ENCODE data around the gene C4orf33. TPM values are rescaled to one million over a fixed set of nuclear protein-coding genes. Genes with fewer than 3 reads are reported as not detected.

The C4orf33 gene
- total RNA-seq, 1 donor from 2014 or later: 8.4 TPM

- no peak overlapping the region for H3K27ac Mint-ChIP-seq (ENCODE audit: unreplicated experiment)
- no peak for DNase-seq (ENCODE audit: low read depth, low spot score)
- TF ChIP-seq CTCF (conservative IDR thresholded peaks at IDR 0.05): no peak
- H3K4me1 Mint-ChIP-seq: peaks cover 4% of the 10 kb centered on the region
- no peaks in the 10 kb centered on the region for H3K27me3 Mint-ChIP-seq (ENCODE audit: low read depth)
- no peaks in the 10 kb centered on the region for H3K36me3 Mint-ChIP-seq (ENCODE audit: low read depth)
- H3K9me3 Mint-ChIP-seq: no peaks in the 10 kb centered on the region
- no peak overlapping the region for H3K4me3 Mint-ChIP-seq
Measured at GRCh38 chr4:129149906-129150305, 54.0 kb downstream of the C4orf33 start.

GRCh38 chr4:129152350-129152749, 56.4 kb downstream of the C4orf33 start:
- Mint-ChIP-seq H3K27ac (ENCODE audit: unreplicated experiment) (no peak overlapping the region), H3K9me3 (peaks cover 2% of the 10 kb centered on the region), H3K4me1 (no peaks in the 10 kb centered on the region), H3K27me3 (ENCODE audit: low read depth) (no peaks in the 10 kb centered on the region), H3K36me3 (ENCODE audit: low read depth) (no peaks in the 10 kb centered on the region), H3K4me3 (no peak overlapping the region)
- no peak for TF ChIP-seq CTCF (conservative IDR thresholded peaks at IDR 0.05)
- no peak for DNase-seq (ENCODE audit: low read depth, low spot score)

- TF ChIP-seq CTCF (conservative IDR thresholded peaks at IDR 0.05): no peak
- Mint-ChIP-seq H3K4me1 (no peaks in the 10 kb centered on the region), H3K9me3 (peaks cover 4% of the 10 kb centered on the region), H3K27me3 (ENCODE audit: low read depth) (no peaks in the 10 kb centered on the region), H3K4me3 (no peak overlapping the region), H3K36me3 (ENCODE audit: low read depth) (no peaks in the 10 kb centered on the region), H3K27ac (ENCODE audit: unreplicated experiment) (no peak overlapping the region)
- DNase-seq (ENCODE audit: low read depth, low spot score): no peak
Measured at GRCh38 chr4:129153700-129154099, 57.7 kb downstream of the C4orf33 start.

- DNase-seq (ENCODE audit: low read depth, low spot score): no peak
- no peaks in the 10 kb centered on the region for H3K36me3 Mint-ChIP-seq (ENCODE audit: low read depth)
- H3K9me3 Mint-ChIP-seq: peaks cover under 1% of the 10 kb centered on the region
- H3K4me3 Mint-ChIP-seq: no peak overlapping the region
- TF ChIP-seq CTCF (conservative IDR thresholded peaks at IDR 0.05): no peak
- H3K4me1 Mint-ChIP-seq: no peaks in the 10 kb centered on the region
- H3K27me3 Mint-ChIP-seq (ENCODE audit: low read depth): peaks cover 8% of the 10 kb centered on the region
- H3K27ac Mint-ChIP-seq (ENCODE audit: unreplicated experiment): no peak overlapping the region
Measured at GRCh38 chr4:129162450-129162849, 66.5 kb downstream of the C4orf33 start.

- Mint-ChIP-seq H3K4me1 (no peaks in the 10 kb centered on the region), H3K27me3 (ENCODE audit: low read depth) (peaks cover 13% of the 10 kb centered on the region), H3K4me3 (no peak overlapping the region), H3K27ac (ENCODE audit: unreplicated experiment) (no peak overlapping the region), H3K9me3 (no peaks in the 10 kb centered on the region), H3K36me3 (ENCODE audit: low read depth) (no peaks in the 10 kb centered on the region)
- no peak for DNase-seq (ENCODE audit: low read depth, low spot score)
- TF ChIP-seq CTCF (conservative IDR thresholded peaks at IDR 0.05): no peak
Measured at GRCh38 chr4:129163427-129163826, 67.5 kb downstream of the C4orf33 start.

GRCh38 chr4:129164243-129164642, 68.3 kb downstream of the C4orf33 start:
- Mint-ChIP-seq H3K4me1 (no peaks in the 10 kb centered on the region), H3K9me3 (no peaks in the 10 kb centered on the region), H3K27me3 (ENCODE audit: low read depth) (peaks cover 13% of the 10 kb centered on the region), H3K4me3 (no peak overlapping the region), H3K27ac (ENCODE audit: unreplicated experiment) (no peak overlapping the region), H3K36me3 (ENCODE audit: low read depth) (no peaks in the 10 kb centered on the region)
- DNase-seq (ENCODE audit: low read depth, low spot score): no peak
- no peak for TF ChIP-seq CTCF (conservative IDR thresholded peaks at IDR 0.05)

Data from neural crest cell (in vitro differentiated cells).